ENCODE data around the gene PLEKHF1. TPM values are rescaled to one million over a fixed set of nuclear protein-coding genes. Genes with fewer than 3 reads are reported as not detected.
A peak's percentile ranks its signal among the peaks of the same experiment; 100 is the strongest.

The PLEKHF1 gene
- polyA plus RNA-seq, 3 donors, result 0.11 to 0.29 (median 0.26) TPM

DNA sequence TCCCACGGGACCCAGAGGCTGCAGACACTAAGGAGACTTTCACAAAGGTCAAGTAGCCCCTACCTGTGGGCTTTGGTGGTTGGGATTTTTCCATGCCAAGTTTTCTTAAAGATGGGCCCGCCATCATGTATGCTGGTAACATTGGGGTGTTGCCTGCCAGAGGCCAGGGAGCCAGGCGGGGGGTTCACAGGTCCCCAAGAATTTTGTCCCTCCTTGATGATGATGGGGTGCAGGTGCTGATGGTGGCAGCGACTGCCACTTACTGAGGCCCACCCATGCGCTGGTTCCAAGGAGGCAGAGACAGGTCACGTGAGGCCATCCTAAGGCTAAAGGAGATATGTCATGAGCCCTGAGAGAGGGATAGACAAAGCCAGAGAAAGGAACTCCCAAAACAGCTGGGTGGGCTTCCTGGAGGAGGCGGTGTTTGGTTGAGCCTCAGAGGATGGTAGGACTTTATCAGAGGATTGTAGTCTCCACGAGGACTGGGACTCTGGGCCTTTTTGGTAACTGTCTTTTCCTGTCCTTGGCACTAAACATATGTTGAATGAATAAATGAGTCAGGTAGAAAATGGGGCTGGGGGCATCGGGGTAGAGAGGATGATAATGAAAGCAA is 14.4 kb downstream of the PLEKHF1 start:
- Mint-ChIP-seq H3K4me1 (peaks cover 16% of the 10 kb centered on the region), H3K27me3 (ENCODE audit: low read depth in 3 of 3) (peaks cover 0 to 5% (median 4%) of the 10 kb centered on the region in 3 donors), H3K36me3 (peaks cover 2 to 3% of the 10 kb centered on the region in 2 donors), H3K9me3 (no peaks in the 10 kb centered on the region), H3K4me3 (no peak overlapping the region), H3K27ac (no peak overlapping the region)
- no peaks in the 10 kb centered on the region for H3K27me3 ChIP-seq (ENCODE audit: control insufficient read depth in 2 of 2, insufficient read depth in 2 of 2, low read length in 2 of 2)
- peak overlapping the region; percentile 90 for H2AFZ ChIP-seq (ENCODE audit: insufficient read depth, low read depth, low read length, poor library complexity, severe bottlenecking)
- H3K27ac ChIP-seq (ENCODE audit: low read depth in 1 of 2, low read length in 2 of 2), result no peak overlapping the region
- no peaks in the 10 kb centered on the region for H3K9me3 ChIP-seq (replicated peaks in 1 of 2; ENCODE audit: control insufficient read depth in 1 of 2, insufficient read depth in 1 of 2, low read length in 2 of 2)
- no peaks in the 10 kb centered on the region for H3K79me2 ChIP-seq (ENCODE audit: insufficient read depth, low read length)
- intact Hi-C loops (cut with micrococcal nuclease), result no loop called here
- H3K9ac ChIP-seq (ENCODE audit: insufficient read depth, low read length, poor library complexity, severe bottlenecking), result no peak overlapping the region
- no peaks in the 10 kb centered on the region for H4K20me1 ChIP-seq (ENCODE audit: insufficient read depth, low read length)
- no peak overlapping the region for H3K4me2 ChIP-seq (replicated peaks; ENCODE audit: extremely low read depth, low read length, poor library complexity, severe bottlenecking)
- 84% methylated on average over 8 of the region's 9 CpGs for WGBS (ENCODE audit: insufficient coverage)
- H3K36me3 ChIP-seq (replicated peaks in 1 of 2; ENCODE audit: control insufficient read depth in 1 of 2, insufficient read depth in 2 of 2, low read length in 2 of 2), result no peaks in the 10 kb centered on the region
- peaks cover 15 to 16% of the 10 kb centered on the region in 2 donors for H3K4me1 ChIP-seq (ENCODE audit: control insufficient read depth in 1 of 2, insufficient read depth in 2 of 2, low read length in 2 of 2)
- H3K4me3 ChIP-seq (replicated peaks in 1 of 3; ENCODE audit: low read depth in 2 of 3, low read length in 3 of 3), result no peak overlapping the region
- no peak for TF ChIP-seq CTCF (IDR thresholded peaks at IDR 0.05)
- DNase-seq, result no peak

DNA sequence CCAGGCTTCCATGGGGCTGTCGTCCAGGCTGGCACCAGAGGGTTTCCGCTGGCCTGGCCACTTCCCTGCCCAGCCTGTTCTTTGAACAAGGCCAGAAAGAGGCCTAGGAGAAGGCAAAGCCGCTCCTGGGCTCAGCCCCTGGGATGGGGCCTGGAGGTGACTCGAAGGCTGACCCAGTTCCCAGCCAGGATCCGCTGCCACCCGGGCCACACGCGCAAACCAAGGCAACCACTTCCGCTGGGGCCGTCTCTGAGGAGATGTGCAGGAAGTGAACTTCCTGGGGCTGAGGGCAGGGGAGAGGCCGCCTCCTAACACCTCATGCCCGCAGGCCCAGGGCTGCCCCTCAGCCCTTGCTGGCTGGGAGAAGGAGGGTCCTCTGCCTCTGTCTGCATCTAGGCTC is 15.2 kb downstream of the PLEKHF1 start:
- H3K4me3 ChIP-seq (replicated peaks in 1 of 3; ENCODE audit: low read depth in 2 of 3, low read length in 3 of 3), result peak overlapping the region in 1 of 3 experiments; percentile 9
- peak overlapping the region in 2 of 7 donors; percentile 21 to 60 for H3K27ac Mint-ChIP-seq

More for the DNA sequence above, 15.2 kb downstream of the PLEKHF1 start:
- H3K79me2 ChIP-seq (ENCODE audit: insufficient read depth, low read length), result no peaks in the 10 kb centered on the region
- no peaks in the 10 kb centered on the region for H3K9me3 Mint-ChIP-seq
- peaks cover 15 to 16% of the 10 kb centered on the region in 2 donors for H3K4me1 ChIP-seq (ENCODE audit: control insufficient read depth in 1 of 2, insufficient read depth in 2 of 2, low read length in 2 of 2)
- TF ChIP-seq CTCF (IDR thresholded peaks at IDR 0.05), result no peak
- H3K36me3 ChIP-seq (replicated peaks in 1 of 2; ENCODE audit: control insufficient read depth in 1 of 2, insufficient read depth in 2 of 2, low read length in 2 of 2), result no peaks in the 10 kb centered on the region
- no peak overlapping the region for H3K9ac ChIP-seq (ENCODE audit: insufficient read depth, low read length, poor library complexity, severe bottlenecking)
- peak overlapping the region; percentile 9 to 72 for H3K4me3 Mint-ChIP-seq
- intact Hi-C loops (cut with micrococcal nuclease), result no loop called here
- H3K27me3 ChIP-seq (ENCODE audit: control insufficient read depth in 2 of 2, insufficient read depth in 2 of 2, low read length in 2 of 2), result no peaks in the 10 kb centered on the region
- H3K27me3 Mint-ChIP-seq (ENCODE audit: low read depth in 3 of 3), result peaks cover 0 to 6% (median 5%) of the 10 kb centered on the region in 3 donors
- peak overlapping the region; percentile 31 for H3K4me2 ChIP-seq (replicated peaks; ENCODE audit: extremely low read depth, low read length, poor library complexity, severe bottlenecking)
- peaks cover 16% of the 10 kb centered on the region for H3K4me1 Mint-ChIP-seq
- no peaks in the 10 kb centered on the region for H3K9me3 ChIP-seq (replicated peaks in 1 of 2; ENCODE audit: control insufficient read depth in 1 of 2, insufficient read depth in 1 of 2, low read length in 2 of 2)
- no peaks in the 10 kb centered on the region for H4K20me1 ChIP-seq (ENCODE audit: insufficient read depth, low read length)
- H2AFZ ChIP-seq (ENCODE audit: insufficient read depth, low read depth, low read length, poor library complexity, severe bottlenecking), result peak overlapping the region; percentile 90
- H3K36me3 Mint-ChIP-seq, result peaks cover 2 to 3% of the 10 kb centered on the region in 2 donors
- peak; percentile 37 to 43 (median 42) for DNase-seq
- no peak overlapping the region for H3K27ac ChIP-seq (ENCODE audit: low read depth in 1 of 2, low read length in 2 of 2)
- WGBS (ENCODE audit: insufficient coverage), result 3% methylated on average over 6 of the region's 12 CpGs
